HUDEP-2 (cell line): ENCODE data around the gene CABP2.

Experiments
- DNase-seq, 76 experiments: peaks; one replicate each; lab custom pipeline; 2025; ENCODE audit not compliant: unreplicated experiment in 76 of 76; lab: John Stamatoyannopoulos, UW

Gene CABP2

DNA sequence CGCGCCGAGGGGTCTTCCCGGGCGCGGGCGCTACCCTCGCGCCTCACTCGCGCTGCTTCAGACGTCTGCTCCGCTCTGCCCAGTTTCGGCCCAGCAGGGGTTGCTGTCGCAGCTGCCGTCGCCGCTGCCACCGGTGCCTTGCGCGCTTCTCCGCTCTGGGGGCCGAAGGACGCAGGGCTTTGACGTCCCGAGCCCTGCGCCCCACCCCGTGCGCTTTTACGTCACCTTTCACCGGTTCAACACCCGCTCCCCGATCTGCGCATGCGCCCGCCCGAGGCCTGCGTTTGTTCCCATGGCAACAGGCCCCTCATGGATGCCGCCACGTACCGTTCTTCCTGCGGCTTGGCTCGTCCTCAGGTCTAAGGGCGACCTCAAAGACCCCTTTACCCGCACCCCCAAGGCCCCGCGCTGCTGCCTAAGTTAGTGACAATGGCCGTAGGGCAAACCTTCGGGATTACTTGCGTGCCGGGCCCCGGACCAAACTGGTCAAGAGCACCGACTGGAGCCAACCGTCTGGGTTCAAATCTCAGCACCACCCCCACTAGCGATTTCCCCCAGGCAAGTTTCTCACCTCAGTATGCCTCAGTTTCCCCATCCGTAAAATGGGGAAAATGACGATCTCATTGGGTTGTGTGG, 14.6 kb downstream of the CABP2 start:
- peak; percentile 23 to 97 (median 92) for DNase-seq

DNA sequence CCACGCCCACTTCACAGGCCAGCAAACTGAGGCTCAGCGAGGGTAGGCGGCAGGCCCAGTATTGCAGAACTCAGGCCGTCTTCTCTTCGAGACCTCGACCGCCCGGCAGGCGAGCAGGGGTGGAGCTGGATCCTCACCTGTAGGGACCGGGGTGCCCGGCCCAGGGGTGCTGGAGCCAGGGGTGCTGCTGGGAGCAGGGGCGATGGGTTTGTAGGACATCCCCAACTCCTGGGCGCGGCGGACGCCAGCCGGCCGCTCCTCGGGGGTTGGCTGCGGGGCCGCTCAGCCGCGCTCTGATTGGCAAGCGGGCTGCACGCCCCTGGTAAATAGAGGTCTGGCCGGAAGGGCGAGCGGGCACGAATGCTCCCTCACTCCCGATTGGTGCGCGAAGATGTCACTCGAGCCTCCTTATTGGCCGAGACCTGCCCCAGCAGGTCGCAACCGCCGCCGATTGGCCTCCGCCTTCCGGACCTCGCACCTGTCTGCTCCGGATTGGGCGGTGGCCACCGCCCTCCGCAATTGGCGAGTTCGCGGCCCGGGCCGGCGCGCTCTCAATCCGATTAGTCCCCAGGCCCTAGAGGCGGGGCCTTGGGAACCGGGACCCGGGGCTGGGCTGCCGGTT, 15.3 kb downstream of the CABP2 start, which contains the start of gene CDK2AP2:
TSS of gene CDK2AP2 (minus strand) at position 299 of the 622 bp plus-strand sequence. CDS start at position 219, 80 bp downstream.
- DNase-seq, result peak; percentile 60 to 99 (median 98)

DNA sequence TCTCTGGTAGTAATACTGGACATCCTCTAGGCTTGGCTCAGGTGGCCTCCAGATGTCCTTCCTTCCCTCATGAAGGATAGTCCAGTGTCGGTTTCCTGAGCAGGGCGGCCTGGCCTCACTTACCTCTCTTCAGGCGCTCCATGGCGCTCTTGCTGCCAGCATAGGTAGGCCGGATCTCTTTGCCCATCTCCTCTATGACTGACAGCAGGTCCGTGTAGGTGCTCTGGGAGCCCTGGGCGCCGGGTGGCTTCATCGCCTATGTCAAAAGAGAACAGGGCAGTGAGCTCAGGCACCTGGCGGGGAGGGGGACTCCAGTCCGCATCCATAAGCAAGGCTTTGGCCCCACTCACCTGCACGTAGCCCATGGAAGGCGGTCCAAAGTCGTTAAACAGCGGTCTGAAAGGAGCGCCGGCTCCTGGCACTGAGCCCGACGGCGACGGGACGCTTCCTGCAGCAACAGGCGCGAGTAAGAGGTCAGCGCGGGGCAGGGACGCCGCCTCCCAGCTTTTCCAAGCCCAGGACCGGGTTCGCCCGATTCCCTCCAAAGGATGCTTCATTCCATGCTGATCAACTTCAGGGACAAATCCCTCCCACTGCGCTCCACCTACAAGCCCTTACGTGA, 15.9 kb downstream of the CABP2 start:
- DNase-seq, result peak in 3 of 76 experiments; percentile 37 to 58 (median 40)

DNA sequence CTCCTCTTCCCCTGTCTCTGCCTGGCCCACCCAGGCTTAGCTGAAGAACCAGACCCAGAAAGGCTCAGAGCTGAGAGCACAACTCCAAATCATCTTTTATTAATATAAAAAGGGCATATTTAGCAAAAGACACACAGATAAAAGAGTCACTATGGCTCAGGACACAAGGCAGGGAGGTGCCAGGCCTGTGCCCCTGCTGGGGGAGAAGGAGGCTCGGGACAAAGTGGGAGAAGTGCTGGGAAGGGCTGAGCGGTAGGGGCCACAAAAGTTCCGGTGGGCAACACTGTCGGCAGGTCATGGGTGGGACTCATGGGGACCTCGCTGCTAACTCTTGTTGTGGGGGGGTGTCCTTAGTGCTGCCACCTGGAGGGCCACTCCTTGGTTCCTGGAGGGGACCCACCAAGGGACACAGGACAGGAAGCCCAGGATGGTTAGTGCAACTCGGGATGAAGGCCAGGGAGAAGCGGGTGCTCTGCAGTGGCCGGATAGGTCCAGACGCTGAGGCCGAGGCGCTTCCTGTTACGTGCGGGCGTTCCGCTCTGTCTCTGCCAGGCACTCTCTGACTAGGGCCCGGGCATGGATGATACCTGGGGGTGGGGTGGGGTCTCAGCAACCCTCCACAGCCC, 16.7 kb downstream of the CABP2 start:
- no peak for DNase-seq

DNA sequence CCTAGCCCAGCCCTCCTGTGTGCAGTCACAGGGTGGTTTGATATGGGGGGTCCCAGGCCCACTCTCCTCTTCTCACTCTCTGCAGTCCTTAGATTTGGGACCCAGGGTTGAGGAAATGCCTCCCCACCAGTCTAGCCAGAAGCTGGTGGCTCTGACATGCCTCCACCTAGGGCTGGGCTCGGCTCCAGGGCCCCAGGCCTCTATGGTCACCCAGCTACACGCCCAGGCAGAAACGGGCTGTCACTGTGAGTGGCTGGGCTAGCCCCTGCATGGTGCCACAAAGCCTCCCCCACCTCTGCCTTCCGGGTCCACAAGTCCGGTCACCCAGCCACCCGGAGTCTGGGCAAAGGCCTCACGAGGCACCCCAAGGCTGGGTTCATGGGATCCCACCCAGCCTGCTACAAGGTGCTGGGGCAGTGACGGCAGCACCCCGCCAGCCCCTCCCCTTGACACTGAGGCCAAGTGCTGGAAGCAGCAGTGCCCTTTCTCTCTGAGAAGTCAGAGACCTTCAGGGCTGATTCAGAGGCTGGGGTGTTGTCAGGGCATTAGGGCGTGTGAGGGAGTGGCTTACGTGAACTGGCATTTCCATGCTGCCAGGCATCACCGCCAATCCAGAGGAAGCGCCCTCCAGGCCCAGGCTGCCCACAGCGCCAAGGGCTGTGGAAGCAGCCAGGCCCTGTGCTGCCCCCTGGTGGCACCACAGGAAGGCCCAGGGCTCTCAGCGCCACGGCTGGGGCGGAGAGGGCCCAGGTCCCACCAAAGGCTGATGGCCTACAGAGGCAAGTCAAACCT, 17.4 kb downstream of the CABP2 start:
- DNase-seq, result peak in 74 of 76 experiments; percentile 60 to 90 (median 80)

DNA sequence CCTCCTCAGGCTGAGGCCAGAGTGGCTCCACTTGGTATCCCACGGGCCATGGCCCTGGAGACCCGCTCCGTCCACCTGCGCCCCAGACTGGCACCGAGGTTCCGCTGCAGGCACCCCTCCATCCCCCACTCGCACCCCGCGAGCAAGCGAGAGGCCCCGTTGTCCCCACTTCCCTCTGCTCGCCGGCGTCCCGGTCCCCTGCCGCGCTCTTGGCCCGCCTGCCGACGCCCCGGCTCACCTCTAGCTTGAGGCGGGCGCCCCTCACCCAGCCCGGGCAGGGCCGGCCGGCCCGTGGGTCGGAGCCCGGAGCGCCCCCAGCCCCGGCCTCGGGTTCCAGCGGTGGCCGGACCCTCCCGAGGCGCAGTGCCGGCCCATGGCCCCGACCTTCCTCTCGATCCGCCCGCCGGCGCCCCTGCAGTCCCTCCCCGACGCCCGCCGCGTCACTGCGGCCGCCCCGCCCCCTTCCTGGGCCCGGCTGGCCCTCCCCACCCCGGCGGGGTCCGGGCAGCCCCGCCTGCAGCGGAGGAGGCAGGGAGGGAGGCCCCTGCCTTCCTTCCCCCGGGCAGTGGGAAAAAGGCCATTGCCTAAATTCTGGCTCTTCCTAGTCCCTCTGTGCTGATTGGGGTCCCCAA, 18.2 kb downstream of the CABP2 start, which contains the start of gene PITPNM1:
TSS of gene PITPNM1 (minus strand) at position 414 of the 632 bp plus-strand sequence. CDS start 1,183 bp downstream, outside the sequence.
- DNase-seq, result peak in 24 of 76 experiments; percentile 4 to 49 (median 26)

DNA sequence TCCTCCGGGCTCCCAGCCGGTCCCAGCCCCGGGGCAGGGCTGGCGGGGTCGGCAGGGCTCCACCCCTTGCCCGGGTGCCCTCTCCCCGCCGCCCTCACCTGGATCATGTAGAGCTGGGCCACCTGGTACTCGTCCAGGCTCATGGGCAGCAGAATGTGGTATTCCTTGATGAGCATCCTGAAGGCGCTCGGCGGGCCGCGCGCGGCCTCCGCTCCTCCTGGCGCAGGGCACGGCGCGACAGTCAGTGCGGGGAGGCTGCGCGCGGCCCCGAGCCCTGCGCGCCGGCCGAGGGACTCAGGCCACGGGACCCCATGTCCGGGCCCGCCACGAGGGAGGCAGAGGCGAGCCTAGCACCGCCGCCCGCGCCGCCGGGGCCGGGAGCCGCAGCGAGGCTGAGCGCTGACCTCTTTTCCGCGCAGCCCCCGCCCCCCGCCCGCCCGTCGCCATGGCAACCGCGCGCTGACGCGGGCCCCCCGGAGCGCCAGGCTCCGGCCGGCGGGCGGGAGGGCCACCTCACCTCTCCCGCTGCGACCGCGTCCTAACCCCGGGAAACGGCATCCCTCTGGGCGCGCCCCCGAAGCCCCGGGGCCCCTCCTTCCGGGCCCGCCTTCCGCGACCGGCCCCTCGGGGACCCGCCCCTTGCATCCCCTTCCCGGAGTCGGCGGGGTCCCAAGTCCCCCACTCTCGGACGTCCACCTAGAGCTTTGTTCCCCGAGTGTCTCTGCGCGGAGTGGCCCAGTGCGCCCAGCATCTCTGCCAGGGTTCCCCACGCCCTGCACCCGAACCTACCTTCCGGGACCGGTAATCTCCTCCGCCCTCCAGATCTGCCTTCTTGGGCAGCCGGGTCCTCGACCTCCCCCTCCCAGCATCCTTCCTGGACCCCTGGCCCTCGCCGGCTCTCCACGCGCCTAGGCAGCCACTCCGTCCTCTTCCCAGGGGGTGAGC, 19.0 kb downstream of the CABP2 start:
- no peak for DNase-seq

DNA sequence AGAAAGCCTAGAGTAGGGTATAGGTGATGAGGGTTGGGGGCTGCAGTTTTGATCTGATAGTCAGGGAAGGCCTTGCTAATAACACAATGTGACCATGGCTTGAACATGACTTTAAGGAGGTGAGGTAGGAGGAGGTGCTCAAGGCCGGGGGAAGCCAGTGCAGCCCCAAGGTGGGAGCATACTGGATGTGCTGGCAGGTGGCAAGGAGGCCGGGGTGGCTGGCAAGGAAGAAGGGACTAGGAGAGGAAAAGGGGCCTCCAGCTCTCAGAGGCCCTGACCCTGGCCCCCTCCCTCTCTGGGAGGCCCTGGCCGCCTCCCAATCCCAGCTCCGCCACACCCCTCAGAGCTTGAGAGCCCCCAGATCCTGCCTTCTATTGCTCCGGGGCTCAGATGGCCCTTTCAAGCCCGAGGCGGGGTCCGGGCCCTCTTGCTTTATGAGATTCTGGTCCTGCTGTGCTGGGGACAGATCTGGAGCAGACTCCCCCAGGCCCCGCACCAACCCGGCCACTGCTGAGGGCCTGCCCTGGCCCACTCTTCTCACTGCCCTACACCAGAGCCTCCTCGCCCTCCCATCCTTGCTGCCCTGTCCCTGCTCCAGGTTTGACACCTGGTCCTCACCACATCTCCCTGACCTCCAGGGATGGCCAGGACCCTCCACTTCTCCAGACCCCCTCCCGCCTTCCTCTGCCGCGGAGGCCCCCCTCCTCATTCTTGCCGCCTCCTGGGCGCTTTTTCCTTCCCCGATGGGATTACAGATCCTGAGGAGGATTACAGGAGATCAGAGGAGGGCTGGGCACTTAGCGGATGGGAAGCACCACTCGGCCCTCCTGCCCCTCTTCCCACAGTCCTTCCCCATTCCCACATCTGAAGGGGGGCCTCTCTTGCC, 19.9 kb downstream of the CABP2 start:
- no peak for DNase-seq

DNA sequence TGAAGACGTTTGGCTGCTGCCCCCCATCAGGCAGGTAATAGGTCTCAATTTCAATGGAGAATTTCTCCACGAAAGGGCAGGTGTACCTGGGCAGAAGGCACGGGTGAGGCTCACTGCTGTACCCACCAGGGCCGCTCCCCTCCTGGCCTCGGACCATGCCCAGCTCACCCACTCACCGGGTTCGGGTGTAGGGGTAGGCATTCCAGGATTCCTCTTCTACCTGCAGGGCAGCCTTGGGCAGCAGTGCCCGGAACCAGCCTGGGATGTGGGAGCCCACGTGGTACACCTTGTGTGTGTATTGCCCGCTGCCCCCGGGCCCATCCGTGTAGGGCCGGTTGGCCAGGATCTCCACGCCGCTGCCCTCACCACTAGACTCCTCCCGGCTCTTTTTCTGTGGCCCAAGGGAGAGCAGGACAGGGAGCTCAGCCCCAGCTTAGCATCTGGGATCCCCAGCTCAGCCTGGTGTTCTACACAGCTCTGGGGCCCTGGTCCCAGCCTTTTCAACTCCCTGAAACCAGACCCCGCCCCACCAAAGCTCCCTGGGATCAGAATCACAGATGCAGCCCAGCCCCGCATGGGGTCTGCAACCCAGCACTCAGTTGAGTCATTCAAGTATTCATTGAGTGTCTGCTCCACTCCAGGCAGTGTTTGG, 20.8 kb downstream of the CABP2 start:
- DNase-seq, result no peak

DNA sequence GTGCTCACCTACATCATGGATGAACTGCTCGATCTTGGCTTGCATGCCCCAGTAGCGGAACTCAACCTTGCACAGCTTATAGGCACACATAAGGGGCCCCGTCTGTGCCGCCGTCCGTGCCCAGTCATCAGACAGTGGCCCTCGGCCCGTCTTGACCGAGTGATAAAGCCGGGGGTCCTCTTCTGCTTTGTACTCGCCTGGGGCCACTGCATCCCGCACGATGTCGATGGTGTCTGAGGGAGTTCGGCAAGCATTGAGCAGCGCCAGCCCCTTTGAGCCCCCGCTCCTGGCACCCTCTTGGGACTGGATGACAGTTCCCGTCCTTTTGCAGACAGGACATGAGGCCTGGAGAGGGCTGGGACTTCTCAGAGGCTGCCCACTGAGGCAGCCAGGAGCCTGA, 21.4 kb downstream of the CABP2 start:
- DNase-seq, result no peak

DNA sequence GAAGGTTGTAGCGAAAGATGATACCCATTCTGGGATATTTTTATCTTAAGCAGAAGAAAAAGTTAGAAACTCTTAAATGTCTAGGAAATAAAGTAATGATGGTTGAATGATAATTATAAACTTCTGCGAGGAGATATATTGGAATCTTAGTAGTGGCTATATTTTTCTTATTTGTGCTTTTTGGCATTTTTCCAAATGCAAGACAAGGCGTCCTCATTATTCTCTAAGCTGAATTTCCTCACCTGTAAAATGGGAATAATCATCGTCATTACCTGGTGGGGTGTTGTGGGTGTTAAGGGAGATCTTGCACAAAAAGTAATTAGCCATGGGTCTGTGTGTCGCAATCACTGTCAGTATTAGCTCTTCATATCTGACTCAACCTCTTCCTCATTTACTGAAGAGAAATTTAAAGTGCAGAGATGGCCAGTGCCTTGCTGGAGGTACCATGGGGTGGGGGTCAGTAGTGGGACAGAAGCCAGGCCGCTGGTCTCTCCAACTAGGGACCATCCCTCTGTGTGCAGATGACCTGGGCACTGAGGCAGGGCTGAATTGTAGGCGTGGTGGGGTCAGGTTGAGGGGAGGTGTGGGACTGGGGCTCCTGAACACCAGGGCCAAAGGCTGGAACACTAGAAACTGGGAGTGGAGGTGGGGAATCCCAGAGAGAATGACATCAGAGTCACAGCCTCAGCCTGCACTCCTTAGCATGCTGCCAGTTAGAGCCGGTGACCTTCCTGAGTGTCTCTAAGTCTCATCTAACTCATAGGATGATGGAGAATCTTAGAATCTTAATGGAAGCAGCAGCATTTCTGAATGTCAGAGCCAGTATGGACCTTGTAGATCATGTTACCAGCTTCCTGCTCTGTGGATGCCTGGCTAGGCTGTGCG, 22.2 kb downstream of the CABP2 start:
- DNase-seq, result no peak

DNA sequence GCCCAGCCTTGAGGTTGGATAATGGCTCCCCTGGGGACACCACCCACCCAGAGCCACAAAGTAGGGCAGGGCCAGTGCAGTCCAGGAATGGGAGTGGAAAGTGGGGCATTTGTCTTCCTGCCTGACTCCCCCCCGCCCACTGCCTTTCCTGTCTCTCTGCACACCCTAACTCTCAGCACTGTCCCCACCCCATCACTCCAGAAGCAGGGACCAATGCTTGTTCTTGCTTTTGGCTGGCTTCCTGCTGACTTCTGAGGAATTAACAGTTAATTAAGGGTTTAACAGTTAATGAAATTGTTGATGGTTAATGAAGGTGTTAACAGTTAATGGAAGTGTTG, 22.8 kb downstream of the CABP2 start:
- DNase-seq, result no peak

DNA sequence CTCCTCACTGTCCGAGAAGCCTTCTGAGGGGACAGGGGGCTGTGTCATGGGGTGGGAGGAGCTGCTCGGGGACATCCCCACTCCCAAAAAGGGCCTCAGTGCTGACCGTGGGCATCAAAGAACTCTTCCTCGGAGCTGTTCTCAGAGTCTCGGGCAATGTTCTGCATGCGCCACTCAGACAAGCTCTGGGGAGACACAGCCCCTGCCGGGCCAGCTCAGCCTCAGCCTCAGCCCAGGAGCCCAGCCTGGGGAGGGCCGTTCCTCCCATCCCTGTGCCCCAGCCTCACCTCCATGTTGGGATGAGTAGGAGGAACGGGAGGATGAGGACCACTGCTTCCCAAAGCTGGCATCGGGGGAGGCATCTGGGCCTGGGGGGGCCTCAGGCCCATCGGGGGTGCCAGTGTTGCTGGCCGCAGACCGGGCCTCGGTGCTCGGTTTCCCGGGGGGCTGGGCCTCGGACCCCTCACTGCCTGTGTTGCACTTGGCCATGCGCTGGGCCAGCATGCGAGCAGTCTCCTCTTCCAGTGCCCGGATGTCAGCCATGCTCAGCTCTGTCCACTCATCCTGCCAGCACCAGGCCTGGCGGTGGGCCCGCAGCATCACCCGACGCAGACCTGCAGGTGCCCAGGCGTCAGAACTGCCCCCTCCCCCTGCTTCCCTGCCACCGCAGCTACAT, 23.3 kb downstream of the CABP2 start:
- DNase-seq, result no peak

DNA sequence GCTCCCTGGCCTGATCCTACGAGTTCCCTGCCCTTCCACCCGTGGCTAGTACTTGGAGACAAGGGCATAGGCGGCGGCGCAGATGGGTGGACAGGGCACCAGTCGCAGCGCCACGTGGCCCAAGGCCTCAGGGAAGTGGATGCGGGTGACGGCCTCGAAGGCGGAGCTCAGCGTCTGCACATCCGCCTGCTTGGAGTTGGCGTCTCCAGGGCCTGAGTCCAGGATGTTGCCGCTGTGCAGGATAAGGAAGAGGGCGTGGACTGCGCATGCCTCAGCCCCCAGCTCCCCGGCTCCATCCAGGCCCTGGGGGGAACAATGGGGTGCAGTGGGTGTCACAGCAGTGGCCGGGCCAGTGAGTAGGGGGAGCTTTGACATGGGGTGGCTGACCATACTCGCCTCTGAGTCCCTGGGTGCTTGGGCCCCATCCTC, 24.7 kb downstream of the CABP2 start:
- no peak for DNase-seq

DNA sequence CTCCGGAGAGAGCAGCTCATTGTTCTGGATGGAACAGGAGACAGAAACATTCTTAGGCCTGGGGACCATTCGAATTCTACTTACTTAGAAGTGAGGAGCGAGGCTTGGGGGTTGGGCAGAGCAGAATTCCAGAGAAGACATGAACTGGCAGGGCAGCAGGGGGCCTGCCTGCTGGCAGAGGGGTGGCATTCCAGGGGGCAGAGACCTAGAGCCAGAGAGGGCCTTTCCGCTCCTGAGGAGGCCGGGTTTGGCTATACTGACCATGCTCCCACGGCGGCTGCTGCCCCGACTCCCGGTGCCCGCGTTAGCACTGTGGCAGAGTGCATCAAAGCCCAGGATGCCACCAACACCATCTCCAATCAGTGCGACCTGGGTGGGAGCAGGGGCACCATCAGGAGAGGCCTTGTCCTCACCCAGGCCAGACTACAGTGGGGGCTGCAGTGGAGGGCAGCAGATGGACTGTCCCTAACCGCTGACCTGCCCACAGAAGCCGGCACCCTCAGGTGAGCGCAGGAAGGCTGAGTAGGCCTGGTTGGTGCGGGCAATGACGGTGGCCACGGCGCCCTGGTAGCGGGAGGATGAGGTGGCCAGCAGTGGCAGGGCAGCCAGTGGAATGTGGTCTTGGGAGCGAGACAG, 25.5 kb downstream of the CABP2 start:
- no peak for DNase-seq

DNA sequence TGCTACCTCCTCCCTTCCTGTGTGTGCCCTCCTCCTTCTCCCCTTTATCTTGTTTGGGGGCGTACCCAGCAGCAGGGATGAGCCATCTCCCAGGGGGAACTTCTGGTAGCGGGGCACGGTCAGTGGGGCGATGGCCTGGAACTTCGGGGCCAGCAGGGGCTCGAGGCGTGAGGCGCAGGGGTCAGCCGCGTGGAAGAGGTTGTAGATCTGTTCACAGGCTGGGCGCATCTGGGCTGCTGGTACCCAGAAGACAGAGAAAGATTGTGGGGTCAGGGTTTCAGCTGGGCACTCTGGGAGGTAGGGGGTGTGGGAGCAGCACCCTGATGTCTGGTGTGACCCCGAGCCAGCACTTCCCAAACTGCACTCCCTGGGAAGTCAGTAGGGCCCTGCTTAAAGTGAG, 27.1 kb downstream of the CABP2 start:
- no peak for DNase-seq
